ENCODE measurements around the gene FOXP3.

FOXP3 gene

DNA sequence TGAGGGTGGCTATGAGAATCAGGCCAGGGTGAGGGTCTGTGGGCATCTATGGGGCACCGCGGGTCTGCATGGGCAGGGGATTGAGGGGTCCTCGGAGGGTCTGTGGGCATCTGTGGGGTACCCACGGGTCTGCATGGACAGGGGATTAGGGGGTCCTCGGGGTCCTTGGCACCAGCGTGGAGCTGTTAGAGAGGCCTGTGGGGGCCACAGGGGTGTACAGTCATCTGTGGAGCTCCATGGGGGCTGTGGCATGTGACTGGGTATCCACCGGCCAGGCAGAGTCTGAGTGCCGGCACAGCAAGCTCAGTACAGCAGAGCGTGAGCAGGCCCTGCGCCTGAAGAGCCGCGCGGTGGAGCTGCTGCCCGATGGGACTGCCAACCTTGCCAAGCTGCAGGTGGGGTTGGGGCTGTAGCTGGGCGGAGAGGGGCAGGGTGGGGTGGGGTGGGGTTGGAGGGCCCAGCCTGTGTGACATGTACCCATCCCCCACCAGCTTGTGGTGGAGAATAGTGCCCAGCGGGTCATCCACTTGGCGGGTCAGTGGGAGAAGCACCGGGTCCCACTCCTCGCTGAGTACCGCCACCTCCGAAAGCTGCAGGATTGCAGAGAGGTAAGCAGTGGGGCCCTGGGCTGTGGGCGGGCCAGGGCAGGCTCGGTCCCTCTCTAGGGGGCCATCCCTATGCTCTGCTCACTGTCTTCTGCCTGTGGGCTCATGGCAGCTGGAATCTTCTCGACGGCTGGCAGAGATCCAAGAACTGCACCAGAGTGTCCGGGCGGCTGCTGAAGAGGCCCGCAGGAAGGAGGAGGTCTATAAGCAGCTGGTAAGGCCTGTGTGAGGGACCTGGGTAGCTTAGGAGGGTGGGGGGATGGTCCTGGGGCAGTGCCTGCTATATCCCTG lies 16.3 kb downstream of the FOXP3 start:
- no peak for DNase-seq

DNA sequence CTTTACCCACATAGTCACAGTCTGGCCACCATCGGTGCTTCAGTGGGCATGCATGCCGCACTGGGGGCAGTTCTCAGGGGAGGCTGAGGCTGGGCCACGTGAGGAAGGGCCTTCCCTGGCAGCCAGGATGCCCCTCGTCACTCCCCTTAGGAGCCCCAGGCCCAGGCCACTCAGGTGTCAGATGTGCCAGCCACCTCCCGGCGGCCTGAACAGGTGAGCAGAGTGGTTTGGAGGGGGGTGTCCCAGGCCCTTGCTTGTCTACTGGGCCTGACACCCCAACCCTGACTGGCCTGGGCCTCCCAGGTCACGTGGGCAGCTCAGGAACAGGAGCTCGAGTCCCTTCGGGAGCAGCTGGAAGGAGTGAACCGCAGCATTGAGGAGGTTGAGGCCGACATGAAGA lies 17.2 kb downstream of the FOXP3 start:
- DNase-seq: no peak

DNA sequence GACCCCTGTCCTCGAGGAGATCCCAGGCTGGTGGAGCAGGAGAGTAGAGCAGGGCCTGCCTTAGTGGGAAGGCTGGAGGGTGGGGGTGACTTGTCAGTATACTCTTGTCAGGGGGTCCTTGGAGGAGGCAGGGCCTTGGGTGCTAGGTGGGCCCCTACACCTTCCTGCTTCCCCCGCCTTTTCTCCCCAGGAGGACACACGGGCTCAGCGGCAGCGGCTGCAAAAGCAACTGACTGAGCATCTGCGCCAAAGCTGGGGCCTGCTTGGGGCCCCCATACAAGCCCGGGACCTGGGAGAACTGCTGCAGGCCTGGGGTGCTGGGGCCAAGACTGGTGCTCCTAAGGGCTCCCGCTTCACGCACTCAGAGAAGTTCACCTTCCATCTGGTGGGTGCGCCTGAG lies 18.0 kb downstream of the FOXP3 start:
- DNase-seq: no peak

DNA sequence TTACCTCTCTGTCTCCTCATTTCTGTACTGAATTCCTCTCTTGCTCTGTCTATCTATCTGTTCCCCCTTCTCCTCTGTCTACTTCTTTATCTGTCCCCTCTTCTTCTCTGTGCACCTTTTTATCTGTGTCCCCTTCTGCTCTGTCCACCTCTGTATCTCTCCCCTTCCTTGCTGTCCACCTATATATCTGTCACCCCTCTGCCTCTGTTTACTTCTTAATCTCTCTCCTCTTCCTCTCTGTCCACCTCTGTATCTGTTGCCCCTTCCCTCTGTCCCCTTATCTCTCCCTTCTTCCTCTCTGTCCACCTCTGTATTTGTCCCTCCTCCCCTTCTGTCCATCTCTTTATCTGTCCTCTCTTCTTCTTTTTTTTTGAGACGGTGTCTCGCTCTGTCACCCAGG lies 20.3 kb downstream of the FOXP3 start:
- DNase-seq: no peak

DNA sequence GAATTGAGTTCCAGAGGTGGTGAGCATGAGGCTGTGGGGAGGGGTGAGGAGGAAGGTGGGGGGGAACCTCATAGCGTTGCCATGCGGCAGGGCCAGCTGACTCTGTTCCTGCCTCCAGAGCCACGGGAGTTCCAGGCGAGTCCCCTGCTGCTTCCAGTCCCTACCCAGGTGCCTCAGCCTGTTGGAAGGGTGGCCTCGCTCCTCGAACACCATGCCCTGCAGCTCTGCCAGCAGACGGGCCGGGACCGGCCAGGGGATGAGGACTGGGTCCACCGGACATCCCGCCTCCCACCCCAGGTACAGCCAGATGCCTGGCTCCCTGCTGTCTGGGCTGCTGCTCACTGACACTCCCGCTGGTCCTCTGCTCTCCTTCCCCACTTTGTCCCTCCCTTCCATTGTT lies 21.3 kb downstream of the FOXP3 start:
- no peak for DNase-seq

DNA sequence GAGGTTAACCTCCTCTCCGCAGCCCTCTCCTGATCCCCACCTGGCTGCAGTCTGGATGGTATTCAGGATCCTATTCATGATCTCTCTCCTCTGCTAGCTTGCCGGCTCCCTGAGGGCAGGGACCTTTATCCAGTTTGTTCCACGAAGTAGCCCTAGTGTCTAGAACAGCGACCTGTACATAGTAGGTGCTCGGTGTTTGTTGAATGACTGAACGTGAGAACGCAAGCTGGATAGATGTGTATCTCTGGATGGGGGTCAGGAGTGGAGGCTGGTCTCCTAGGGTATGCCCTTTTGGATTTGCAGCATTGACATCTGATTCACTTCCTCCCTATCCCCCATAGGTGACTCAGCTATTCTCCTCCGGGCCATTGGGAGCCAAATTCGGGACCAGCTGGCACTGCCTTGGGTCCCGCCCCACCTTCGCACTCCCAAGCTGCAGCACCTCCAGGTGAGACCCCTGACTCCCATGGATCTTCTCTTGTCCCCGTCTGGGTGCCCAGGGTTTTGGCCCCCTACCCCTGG lies 21.9 kb downstream of the FOXP3 start:
- DNase-seq: no peak

DNA sequence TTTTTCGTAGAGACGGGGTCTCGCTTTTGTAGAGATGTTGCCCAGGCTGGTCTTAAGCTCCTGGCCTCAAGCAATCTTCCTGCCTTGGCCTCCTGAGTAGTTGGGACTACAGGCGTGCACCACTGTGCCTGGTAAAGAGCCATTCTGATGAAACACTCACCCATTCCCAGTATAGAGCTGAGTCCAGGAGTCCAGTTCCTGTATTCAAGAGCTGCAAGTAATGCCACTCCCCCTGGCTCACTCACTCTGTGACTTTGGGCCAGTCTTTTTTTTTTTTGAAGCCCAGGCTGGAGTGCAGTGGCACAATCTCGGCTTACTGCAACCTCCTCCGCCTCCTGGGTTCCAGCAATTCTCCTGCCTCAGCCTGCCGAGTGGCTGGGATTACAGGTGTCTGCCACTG lies 25.8 kb downstream of the FOXP3 start:
- DNase-seq: no peak

DNA sequence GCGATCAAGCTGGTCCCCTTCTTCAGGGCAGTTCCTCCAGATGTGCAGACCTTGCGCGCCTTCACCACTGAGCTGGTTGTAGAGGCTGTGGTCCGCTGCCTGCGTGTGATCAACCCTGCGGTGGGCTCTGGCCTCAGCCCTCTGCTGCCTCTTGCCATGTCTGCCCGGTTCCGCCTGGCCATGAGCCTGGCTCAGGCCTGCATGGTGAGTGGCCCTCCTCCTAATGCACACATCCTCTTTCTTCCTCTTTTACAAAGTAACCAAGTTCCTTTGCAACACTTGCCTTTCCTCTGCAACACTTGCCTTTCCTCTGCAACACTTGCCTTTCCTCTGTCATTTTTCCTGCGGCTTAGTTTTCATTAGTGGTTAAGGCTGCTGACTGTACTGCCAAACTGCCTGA lies 27.4 kb downstream of the FOXP3 start:
- DNase-seq: peak; percentile 45

DNA sequence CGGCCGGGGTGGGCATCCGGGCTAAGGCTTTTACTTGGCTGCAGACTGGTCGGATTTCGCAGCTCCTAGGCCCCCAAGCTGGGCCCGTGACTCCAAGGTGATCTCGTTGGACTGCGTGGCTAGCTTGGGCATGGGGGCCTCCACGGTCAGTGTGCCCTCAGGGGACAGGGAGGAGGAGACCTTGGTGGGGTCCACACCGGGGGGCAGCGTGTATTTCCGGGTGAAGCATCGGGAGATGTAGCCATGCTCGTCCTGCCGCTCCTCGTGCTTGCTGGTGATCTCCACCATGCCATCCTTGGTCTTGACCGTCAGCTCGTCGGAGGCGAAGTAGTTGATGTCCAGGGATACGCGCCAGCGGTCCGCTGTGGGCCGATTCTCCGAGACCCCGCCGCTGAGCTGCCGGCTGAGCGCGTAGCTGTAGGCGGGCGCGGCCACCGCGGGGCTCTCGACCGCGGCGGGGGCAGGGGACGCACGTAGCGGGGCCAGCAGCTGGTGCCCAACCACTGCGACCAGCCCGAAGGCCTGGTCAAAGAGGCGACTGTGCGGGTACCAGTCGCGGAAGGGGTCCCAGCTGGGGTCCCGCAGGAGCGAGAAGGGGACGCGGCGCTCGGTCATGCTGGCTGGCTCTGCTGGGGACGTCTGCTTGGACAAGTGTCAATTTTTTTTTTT lies 30.5 kb downstream of the FOXP3 start:
- no peak for DNase-seq

DNA sequence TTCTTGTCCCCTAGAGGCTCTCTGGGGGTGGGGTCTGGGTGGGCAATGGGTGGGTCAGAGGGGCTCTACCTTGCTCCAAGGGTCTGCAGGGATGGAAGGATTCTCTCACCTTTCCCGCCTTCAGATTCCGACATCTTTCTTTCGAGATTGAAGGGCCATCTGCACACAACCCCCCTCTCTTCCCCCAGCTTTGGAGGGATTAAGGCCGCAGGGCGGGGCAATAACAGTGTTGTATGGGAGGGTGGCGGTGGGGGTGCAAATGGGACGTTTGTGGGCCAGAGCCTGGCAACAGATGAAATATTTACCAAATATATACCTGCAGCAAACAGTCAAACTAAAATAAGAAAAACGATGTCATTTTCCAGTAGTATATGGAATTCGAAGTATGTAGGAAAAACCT lies 31.3 kb downstream of the FOXP3 start, which contains the start of gene CACNA1F:
Gene CACNA1F (minus strand): TSS at position 165 of the 400 bp plus-strand sequence. CDS start 31 bp downstream, at position 134.
- DNase-seq: no peak

DNA sequence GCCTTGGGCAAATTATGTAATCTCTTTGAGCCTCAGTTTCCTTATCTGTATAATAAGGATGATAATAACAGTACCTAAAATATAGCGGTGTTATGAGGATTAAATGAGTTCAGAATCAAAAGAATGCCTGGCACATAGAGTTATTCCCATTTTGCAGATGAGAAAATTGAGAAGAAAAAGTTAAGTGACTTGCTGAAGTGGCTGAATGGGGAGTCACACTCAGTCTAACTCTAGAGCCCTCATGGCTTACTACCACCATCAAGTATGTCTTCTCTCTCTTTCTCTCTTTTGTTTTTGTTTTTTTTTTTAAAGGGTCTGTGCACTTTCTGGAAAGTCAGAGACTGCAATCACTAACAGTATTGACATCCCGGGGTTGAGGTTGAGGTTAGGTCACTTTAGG lies 32.0 kb downstream of the FOXP3 start:
- no peak for DNase-seq

DNA sequence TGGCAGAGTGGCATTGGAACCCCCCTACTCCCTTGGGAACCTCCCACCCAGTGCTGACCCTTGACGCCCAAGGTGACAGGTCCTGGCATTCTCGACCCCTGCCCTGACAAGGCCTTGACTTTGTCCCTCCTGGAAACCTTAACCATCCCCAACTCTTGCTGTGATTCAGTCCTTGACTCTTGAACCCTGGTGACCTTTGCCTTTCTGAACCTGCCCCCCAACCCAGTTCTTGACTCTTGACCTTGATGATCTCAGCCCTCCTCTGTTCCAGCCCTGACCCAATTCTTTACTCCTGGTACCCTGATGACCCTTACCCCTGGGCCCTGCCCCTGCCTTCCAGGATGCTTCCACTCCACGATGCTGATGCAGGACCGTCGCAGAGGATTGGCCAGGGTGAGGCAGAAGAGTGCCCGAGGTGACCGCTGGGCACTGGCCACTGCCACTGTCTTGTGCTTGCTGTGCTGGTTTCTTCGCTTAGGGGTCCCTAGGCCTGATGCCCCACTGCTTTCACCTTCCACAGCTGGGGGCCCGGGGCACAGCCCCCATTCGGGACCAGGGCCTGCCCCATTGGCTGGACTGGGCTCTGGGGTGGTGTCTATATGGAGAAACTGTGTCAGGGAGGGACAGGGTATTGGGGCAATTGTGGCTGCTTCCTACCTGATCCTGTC lies 33.0 kb downstream of the FOXP3 start:
- no peak for DNase-seq

DNA sequence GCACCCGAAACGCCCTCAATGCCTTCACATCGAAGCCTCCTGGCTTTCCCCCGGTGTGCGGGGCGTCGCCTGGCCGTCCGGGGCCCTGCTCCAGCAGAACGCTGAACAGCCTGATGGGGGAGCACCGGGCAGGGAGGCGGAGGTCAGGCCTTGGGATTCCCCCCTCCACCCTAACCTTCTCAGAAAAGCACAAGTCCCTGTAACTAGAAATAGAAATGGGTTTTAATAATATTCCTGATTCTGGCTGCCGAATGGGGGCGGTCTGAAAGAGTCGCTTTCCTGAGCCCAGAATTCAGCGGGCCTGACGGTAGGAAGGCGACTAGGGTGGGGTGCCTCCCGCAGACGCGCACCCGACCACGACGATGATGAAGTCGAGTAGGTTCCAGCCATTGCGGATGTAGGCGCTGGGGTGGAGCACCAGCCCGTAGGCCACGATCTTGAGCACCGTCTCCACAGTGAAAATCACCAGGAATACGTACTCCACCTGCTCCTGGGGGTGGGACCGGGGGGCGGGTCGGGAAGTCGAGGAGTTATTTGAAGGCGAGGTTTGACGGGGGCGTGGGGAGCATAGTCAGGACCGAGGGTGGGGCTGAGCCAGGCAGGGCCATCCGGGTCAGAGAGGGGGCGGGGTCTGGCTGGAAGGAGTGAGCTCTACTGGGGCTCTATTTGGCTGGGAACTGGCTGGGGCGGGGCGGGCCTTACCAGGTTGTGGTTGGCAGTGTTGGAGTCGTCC lies 33.8 kb downstream of the FOXP3 start:
- peak; percentile 85 for DNase-seq

DNA sequence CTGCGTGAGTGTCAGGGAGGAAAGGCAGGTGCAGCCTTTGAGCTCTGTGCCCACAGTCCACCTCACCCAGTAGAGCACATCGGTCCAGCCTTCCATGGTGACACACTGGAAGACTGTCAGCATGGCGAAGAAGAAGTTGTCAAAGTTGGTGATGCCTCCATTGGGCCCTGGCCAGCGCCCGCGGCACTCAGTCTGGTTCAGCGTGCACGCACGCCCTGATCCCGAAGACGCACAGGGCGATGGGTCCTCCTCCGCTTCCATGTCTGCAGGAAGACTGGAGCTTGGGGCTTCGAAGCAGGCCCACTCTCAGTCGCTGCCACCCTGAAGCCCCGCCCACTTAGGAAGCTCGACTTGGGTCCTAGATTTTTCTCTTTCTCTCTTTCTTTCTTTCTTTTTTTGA lies 36.3 kb downstream of the FOXP3 start:
- no peak for DNase-seq

DNA sequence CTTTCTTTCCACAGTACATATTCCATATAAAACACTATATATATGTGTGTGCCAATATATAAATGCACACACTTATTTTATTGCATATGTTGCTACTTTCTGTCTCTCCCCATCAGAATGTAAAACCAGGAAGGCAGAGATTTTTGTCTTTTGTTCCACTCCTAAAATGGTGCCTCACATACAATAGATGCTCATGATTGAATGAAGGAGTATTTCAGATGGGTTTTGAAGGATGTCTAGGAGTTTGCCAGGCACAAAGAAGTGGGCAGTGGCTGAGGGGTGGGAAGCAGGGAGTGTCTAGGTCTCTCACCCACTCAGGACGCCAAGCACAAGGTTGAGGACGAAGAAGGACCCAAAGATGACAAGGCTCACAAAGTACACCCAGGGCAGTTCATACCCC lies 36.8 kb downstream of the FOXP3 start:
- DNase-seq: no peak

DNA sequence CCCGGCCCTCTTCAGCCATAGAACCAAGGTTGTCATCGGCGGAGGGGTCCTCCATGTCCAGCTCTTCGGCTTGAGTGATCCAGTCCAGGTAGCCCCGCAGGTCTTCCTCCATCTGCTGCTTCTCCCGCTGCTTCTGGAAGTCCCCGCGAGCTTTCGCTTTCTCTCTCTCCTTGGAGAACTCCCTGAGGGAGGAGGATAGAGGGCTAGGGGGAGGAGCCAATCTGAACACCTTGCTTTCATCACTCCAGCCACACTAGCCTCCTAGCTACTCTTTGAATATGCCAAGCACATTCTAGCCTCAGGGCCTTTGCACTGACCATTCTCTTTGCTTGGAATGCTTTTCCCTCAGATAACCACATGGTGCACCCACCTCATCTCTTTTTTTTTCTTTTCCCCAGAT lies 37.6 kb downstream of the FOXP3 start:
- no peak for DNase-seq

DNA sequence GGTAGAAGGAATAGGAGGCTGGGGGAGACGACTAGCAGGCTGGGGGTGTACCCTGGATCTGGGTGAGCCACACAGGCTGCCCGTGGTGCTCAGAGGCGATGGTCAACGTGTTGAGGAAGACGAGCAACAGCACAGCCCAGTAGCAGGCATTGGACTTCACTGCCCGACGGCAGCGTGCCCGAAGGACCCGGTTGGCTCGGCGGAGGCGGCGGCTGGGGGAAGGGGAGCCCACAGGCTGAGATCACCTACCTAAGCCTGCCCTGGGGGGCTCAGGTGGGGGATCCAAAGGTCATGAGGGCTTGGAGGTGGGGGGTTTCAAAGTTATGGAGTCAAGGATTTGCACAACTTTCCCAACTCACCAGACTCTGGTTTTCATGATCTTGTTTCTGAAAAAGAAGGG lies 38.7 kb downstream of the FOXP3 start:
- no peak for DNase-seq

DNA sequence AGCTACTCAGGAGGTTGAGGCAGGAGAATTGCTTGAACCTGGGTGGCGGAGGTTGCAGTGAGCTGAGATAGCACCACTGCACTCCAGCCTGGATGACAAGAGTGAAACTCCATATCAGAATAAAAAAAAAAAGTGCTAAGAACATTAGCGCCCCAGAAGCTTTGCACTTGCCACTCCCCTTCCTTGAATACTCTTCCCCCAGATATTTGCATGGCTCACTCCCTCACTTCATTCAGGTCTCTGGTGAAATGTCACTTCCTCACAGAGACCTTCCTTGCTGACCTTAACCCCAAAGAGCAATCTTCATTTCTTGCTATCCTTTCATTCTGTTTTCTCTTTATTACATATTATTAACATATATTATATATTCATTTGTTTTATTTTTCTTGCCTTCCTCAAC lies 42.6 kb downstream of the FOXP3 start:
- DNase-seq: no peak

DNA sequence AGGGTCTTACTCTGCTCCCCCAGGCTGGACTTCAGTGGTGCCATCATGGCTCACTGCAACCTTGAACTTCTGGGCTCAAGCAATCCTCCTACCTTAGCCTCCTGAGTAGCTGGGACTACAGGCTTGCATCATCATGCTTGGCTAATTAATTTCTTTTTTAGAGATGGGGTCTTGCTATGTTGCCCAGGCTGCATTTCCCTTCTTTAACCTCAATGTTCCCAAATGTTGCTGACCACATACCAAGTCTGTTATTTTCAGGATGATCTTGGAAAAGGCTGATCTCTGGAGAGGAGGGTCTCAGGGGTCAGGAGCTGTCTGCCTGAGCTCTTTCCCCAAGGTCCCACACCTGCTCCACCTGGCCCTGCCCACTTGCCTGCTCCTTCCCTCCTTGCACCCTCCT lies 44.4 kb downstream of the FOXP3 start:
- DNase-seq: no peak

DNA sequence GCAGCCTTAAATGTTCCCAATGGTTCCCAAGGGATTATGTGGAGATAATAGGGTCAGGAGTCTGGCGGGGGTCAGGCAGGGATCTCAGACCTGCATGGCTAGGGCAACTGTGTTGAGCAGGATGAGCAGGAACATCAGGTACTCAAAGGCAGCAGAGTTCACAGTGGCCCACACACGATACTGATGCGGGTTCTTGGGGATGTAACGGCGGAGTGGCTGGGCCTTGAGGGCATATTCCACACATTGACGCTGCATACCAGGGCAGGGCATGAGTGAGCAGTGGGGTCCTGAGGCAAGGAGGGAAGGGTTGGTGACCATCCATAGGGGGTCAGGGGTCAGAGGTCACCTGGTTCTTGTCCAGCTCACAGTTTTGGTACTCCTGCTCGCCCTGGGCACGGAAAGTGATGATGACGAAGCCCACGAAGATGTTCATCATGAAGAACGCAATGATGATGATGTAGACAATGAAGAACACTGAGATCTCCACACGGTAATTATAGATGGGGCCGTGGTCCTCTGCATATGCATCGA lies 49.4 kb downstream of the FOXP3 start:
- DNase-seq: no peak

DNA sequence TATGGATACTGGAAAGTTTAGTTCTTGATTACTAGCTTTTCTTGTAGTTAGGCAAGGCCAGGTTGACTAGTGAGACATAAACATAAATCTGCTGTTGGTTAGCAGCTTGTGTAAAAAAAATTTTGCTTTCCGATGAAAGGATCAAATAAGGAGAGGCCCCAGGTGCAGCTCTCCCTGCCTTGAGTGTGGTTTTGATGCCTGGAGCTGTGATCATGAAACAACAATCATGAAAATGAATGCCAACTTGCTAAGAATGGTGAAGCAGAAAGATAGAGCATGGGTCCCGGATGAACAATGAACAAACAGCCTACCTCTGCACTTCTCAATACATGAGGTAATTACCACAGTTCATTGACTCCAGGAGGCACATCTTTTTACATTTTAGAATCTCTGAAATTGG lies 50.1 kb downstream of the FOXP3 start:
- no peak for DNase-seq

DNA sequence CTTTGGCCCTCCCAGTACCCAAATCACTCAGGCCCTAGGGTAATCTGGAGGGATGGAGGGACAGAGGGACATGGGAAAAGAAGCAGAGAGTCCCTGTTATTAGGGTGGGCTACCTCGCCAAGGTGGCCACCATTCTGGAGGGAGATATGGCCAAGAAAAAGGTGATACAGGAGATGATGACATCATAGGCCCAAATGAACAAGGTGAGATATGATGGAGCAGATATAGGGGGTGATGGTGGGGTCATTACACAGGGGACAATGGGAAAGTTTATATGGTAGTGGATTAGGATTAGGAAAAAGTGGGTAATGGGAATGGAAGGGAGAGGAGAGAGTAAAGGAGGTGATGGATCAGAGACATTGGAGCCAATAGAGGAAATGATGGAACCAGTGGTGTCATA lies 51.6 kb downstream of the FOXP3 start:
- no peak for DNase-seq

DNA sequence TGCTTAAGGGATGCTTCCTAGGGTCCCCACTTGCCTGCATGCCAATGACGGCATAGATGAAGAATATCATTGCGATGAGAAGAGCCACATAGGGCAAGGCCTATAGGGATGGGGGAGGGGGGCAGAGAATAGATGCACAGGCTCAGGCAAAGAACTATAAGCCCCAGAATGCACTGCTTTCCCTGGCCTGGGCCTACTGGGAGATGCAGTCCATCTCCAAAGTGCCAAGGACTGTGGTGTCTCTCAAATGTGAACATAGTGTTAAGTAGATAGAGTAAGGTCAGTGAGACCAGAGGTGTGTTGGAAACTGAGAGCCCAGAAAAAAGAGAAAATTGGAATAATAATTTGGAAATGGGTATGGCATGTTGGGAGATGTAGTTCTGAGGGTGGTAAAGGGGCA lies 52.3 kb downstream of the FOXP3 start:
- no peak for DNase-seq

Measured in hematopoietic multipotent progenitor cell treated with erythropoietin and hydrocortisone succinate and interleukin-3 and kit ligand, for 6 days (in vitro differentiated cells).